HEK293 (cell line): ENCODE measurements around the gene NAV2.

Experiments used
- CTCF ChIA-PET: fragments of 350-600 bp; formaldehyde crosslinking; extraction: SDS; loops from one replicate; lab custom pipeline; 2021; ENCODE audit warnings: antibody characterized with exemption; lab: Yijun Ruan, JAX
- POLR2A ChIA-PET: fragments of 300-600 bp; formaldehyde crosslinking; extraction: SDS; loops from one replicate; lab custom pipeline; 2020; ENCODE audit warnings: antibody characterized with exemption, inconsistent platforms; lab: Yijun Ruan, JAX
- H3K27ac ChIP-seq: fragments of 200-500 bp; sonication (Bioruptor generic); 2 replicates; pipeline ENCODE4 v1.5.1; 2014; ENCODE audit warnings: low read depth, low read length, control low read depth, inconsistent platforms; ENCODE audit errors: extremely low read depth
- H3K36me3 ChIP-seq, 2 experiments: fragments of 200-500 bp in 1 of 2; sonication (Bioruptor generic) in 1 of 2; 1 replicate in 1 of 2; 2 replicates in 1 of 2; pipeline ENCODE4 v1.5.1; 2014 to 2017; ENCODE audit warnings: inconsistent platforms in 2 of 2, low read length in 2 of 2; ENCODE audit not compliant: control insufficient read depth in 2 of 2, insufficient read depth in 1 of 2
- H3K4me1 ChIP-seq: fragments of 200-500 bp; sonication (Bioruptor generic); 2 replicates; pipeline ENCODE4 v1.5.1; 2014; ENCODE audit warnings: mild to moderate bottlenecking, low read length, inconsistent platforms; ENCODE audit not compliant: control insufficient read depth, insufficient read depth
- H3K4me3 ChIP-seq: 2 replicates; pipeline ENCODE4 v1.5.1; 2011; ENCODE audit warnings: low read depth, mild to moderate bottlenecking, control low read depth, low read length, moderate library complexity
- H3K9me3 ChIP-seq: fragments of 200-500 bp; sonication (Bioruptor generic); 2 replicates; pipeline ENCODE4 v1.5.1; 2014; ENCODE audit warnings: low read depth, low read length, inconsistent platforms; ENCODE audit not compliant: control insufficient read depth, insufficient read depth
- HOXD13 ChIP-seq: sonication (generic); formaldehyde crosslinking; IDR thresholded peaks from 2 replicates; pipeline ENCODE4 v1.8.0; 2022; ENCODE audit warnings: missing genetic modification reagents, borderline replicate concordance
- KLF8 ChIP-seq: fragments of 450-650 bp; formaldehyde crosslinking; IDR thresholded peaks from 2 replicates; pipeline ENCODE4 v1.5.1; 2016; ENCODE audit warnings: missing biosample characterization, missing genetic modification characterization
- TRIM28 ChIP-seq: IDR thresholded peaks from 2 replicates; pipeline ENCODE4 v1.6.1; 2011; ENCODE audit warnings: low read length, control low read depth, borderline replicate concordance
- ZBTB21 ChIP-seq: fragments of 450-650 bp; formaldehyde crosslinking; IDR thresholded peaks from 2 replicates; pipeline ENCODE4 v1.5.1; 2017; ENCODE audit warnings: missing biosample characterization, missing genetic modification characterization
- ZNF121 ChIP-seq: fragments of 450-650 bp; formaldehyde crosslinking; IDR thresholded peaks from 2 replicates; pipeline ENCODE4 v1.5.1; 2016; ENCODE audit warnings: missing biosample characterization, missing genetic modification characterization
- ZNF132 ChIP-seq: fragments of 450-650 bp; formaldehyde crosslinking; IDR thresholded peaks from 2 replicates; pipeline ENCODE4 v1.5.1; 2017; ENCODE audit warnings: missing biosample characterization, missing genetic modification characterization, borderline replicate concordance
- ZNF155 ChIP-seq: fragments of 450-650 bp; formaldehyde crosslinking; IDR thresholded peaks from 2 replicates; pipeline ENCODE4 v1.5.1; 2016; ENCODE audit warnings: missing biosample characterization, missing genetic modification characterization
- ZNF184 ChIP-seq: fragments of 450-650 bp; IDR thresholded peaks from 2 replicates; pipeline ENCODE4 v1.5.1; 2018; ENCODE audit warnings: missing biosample characterization, mild to moderate bottlenecking, missing genetic modification characterization
- ZNF24 ChIP-seq: fragments of 450-650 bp; formaldehyde crosslinking; IDR thresholded peaks from 2 replicates; pipeline ENCODE4 v1.5.1; 2016; ENCODE audit warnings: missing biosample characterization, missing genetic modification characterization
- ZNF302 ChIP-seq: fragments of 450-650 bp; formaldehyde crosslinking; IDR thresholded peaks from 2 replicates; pipeline ENCODE4 v1.5.1; 2016; ENCODE audit warnings: missing biosample characterization, missing genetic modification characterization, low read depth
- ZNF391 ChIP-seq: fragments of 450-650 bp; formaldehyde crosslinking; IDR thresholded peaks from 2 replicates; pipeline ENCODE4 v1.5.1; 2016; ENCODE audit warnings: low read depth, missing biosample characterization, missing genetic modification characterization, borderline replicate concordance
- ZNF624 ChIP-seq: fragments of 450-650 bp; formaldehyde crosslinking; IDR thresholded peaks from 2 replicates; pipeline ENCODE4 v1.5.1; 2017; ENCODE audit warnings: missing biosample characterization, missing genetic modification characterization
- ZSCAN23 ChIP-seq: fragments of 450-650 bp; formaldehyde crosslinking; IDR thresholded peaks from 2 replicates; pipeline ENCODE4 v1.5.1; 2016; ENCODE audit warnings: missing biosample characterization, missing genetic modification characterization
- TF ChIP-seq, protein P1 (sequence below): fragments of 450-650 bp; formaldehyde crosslinking; conservative IDR thresholded peaks from 2 replicates; pipeline ENCODE4 v1.5.1; 2016; ENCODE audit warnings: low read depth, missing biosample characterization, missing genetic modification characterization
- TF ChIP-seq, protein P2 (sequence below): fragments of 450-650 bp; formaldehyde crosslinking; IDR thresholded peaks from 2 replicates; pipeline ENCODE4 v1.5.1; 2016; ENCODE audit warnings: missing biosample characterization, missing genetic modification characterization
- TF ChIP-seq, protein P3 (sequence below): fragments of 450-650 bp; formaldehyde crosslinking; IDR thresholded peaks from 2 replicates; pipeline ENCODE4 v1.5.1; 2016; ENCODE audit warnings: missing biosample characterization, missing genetic modification characterization
- TF ChIP-seq, protein P4 (sequence below): fragments of 450-650 bp; formaldehyde crosslinking; IDR thresholded peaks from 2 replicates; pipeline ENCODE4 v1.5.1; 2017; ENCODE audit warnings: missing biosample characterization, missing genetic modification characterization

The NAV2 gene

DNA sequence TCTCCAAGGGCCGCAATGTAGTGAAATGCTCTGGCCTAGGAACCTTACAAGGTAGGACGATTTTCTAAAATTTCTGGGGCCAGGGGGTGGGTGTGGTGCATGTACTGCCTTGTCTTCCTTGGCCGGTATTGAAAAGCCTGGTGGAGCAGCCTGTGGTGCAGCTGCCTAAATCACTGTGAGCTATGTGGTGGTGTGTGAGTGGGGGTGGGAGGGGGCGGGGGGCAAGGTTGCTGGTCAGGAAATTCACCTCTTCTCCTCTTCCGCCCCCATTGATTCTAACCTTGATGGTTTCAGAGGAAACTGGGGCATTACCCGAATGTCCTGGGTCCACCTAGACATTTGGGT, 310.4 kb downstream of the NAV2 start (continued):
- no peak for TF ChIP-seq ZNF132 (tag by site-specific recombination)

DNA sequence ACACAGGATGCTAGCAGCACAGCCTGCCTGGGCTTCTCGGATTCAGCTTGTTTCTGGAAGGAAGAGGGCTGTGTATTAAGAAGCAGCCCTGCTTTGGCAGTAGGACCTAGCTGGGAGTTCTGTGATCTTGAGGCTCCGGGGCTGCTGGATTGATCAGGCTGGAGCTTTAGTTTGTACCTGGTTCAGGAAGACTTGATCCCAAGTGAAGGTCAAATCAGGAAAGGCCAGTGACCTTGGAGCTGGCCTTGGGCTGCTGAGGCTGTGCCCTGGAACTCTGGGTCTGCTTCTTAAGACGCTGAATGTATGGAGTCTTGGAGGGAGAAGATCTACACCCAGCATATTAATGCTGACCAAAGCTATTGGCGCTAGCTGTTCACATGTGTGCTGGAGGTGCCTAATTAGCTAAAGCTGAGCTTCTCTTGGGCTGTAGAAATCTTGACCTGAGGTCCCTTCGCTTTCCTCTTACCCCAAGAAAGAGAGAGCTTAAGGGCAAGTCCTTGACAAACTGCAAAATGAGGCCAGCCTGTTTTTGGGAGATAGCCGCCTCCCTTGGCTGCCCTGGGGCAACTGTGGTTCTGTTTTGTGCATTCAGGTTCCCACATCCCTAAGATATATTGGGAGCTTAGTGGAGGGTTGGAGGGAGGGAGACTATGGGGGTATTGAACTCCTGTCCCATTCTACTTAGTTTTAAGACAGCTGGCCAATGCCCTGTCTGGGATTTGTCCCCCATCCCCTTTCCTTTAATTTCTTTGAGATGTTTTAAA, 311.7 kb downstream of the NAV2 start:
- ChIA-PET POLR2A (no interaction called here), CTCF (interaction anchor here (0.6 to 2.1 kb wide), 9 partner anchors 9 to 121 kb away, joined by 3 to 8 read pairs (median 3); no protein-coding TSS in a partner anchor)
- Histone ChIP-seq H3K9me3 (no peaks in the 10 kb centered on the region), H3K27ac (no peak overlapping the region; the same call in 1 of the 2 replicates), H3K4me3 (peak overlapping the region; percentile 2; the same call in 1 of the 2 replicates), H3K36me3 (no peaks in the 10 kb centered on the region), H3K4me1 (peaks cover 22% of the 10 kb centered on the region)
- TF ChIP-seq HOXD13 = no peak
- TF ChIP-seq, protein P1, sequence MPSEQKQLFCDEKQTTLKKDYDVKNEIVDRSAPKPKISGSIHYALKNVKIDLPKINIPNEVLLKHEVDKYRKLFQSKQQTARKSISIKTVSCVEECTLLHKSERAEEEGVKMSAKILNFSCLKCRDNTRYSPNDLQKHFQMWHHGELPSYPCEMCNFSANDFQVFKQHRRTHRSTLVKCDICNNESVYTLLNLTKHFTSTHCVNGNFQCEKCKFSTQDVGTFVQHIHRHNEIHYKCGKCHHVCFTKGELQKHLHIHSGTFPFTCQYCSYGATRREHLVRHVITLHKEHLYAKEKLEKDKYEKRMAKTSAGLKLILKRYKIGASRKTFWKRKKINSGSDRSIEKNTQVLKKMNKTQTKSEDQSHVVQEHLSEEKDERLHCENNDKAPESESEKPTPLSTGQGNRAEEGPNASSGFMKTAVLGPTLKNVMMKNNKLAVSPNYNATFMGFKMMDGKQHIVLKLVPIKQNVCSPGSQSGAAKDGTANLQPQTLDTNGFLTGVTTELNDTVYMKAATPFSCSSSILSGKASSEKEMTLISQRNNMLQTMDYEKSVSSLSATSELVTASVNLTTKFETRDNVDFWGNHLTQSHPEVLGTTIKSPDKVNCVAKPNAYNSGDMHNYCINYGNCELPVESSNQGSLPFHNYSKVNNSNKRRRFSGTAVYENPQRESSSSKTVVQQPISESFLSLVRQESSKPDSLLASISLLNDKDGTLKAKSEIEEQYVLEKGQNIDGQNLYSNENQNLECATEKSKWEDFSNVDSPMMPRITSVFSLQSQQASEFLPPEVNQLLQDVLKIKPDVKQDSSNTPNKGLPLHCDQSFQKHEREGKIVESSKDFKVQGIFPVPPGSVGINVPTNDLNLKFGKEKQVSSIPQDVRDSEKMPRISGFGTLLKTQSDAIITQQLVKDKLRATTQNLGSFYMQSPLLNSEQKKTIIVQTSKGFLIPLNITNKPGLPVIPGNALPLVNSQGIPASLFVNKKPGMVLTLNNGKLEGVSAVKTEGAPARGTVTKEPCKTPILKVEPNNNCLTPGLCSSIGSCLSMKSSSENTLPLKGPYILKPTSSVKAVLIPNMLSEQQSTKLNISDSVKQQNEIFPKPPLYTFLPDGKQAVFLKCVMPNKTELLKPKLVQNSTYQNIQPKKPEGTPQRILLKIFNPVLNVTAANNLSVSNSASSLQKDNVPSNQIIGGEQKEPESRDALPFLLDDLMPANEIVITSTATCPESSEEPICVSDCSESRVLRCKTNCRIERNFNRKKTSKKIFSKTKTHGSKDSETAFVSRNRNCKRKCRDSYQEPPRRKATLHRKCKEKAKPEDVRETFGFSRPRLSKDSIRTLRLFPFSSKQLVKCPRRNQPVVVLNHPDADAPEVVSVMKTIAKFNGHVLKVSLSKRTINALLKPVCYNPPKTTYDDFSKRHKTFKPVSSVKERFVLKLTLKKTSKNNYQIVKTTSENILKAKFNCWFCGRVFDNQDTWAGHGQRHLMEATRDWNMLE = no peak
- no peak for TF ChIP-seq ZNF155 (tag by site-specific recombination)
- TF ChIP-seq ZNF391 = no peak
- no peak for TF ChIP-seq TRIM28
- no peak for TF ChIP-seq ZSCAN23
- no peak for TF ChIP-seq ZNF184 (tag by site-specific recombination)
- TF ChIP-seq KLF8 (tag by site-specific recombination) = no peak
- no peak for TF ChIP-seq ZNF624 (tag by site-specific recombination)
- TF ChIP-seq, protein P2, sequence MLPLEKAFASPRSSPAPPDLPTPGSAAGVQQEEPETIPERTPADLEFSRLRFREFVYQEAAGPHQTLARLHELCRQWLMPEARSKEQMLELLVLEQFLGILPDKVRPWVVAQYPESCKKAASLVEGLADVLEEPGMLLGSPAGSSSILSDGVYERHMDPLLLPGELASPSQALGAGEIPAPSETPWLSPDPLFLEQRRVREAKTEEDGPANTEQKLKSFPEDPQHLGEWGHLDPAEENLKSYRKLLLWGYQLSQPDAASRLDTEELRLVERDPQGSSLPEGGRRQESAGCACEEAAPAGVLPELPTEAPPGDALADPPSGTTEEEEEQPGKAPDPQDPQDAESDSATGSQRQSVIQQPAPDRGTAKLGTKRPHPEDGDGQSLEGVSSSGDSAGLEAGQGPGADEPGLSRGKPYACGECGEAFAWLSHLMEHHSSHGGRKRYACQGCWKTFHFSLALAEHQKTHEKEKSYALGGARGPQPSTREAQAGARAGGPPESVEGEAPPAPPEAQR (tag by site-specific recombination) = no peak
- no peak for TF ChIP-seq ZNF302 (tag by site-specific recombination)
- no peak for TF ChIP-seq ZNF24 (tag by site-specific recombination)
- TF ChIP-seq, protein P3, sequence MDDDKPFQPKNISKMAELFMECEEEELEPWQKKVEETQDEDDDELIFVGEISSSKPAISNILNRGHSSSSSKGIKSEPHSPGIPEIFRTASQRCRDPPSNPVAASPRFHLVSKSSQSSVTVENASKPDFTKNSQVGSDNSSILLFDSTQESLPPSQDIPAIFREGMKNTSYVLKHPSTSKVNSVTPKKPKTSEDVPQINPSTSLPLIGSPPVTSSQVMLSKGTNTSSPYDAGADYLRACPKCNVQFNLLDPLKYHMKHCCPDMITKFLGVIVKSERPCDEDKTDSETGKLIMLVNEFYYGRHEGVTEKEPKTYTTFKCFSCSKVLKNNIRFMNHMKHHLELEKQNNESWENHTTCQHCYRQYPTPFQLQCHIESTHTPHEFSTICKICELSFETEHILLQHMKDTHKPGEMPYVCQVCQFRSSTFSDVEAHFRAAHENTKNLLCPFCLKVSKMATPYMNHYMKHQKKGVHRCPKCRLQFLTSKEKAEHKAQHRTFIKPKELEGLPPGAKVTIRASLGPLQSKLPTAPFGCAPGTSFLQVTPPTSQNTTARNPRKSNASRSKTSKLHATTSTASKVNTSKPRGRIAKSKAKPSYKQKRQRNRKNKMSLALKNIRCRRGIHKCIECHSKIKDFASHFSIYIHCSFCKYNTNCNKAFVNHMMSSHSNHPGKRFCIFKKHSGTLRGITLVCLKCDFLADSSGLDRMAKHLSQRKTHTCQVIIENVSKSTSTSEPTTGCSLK (tag by site-specific recombination) = no peak
- TF ChIP-seq, protein P4, sequence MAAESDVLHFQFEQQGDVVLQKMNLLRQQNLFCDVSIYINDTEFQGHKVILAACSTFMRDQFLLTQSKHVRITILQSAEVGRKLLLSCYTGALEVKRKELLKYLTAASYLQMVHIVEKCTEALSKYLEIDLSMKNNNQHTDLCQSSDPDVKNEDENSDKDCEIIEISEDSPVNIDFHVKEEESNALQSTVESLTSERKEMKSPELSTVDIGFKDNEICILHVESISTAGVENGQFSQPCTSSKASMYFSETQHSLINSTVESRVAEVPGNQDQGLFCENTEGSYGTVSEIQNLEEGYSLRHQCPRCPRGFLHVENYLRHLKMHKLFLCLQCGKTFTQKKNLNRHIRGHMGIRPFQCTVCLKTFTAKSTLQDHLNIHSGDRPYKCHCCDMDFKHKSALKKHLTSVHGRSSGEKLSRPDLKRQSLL = no peak
- TF ChIP-seq ZBTB21 (tag by site-specific recombination) = no peak
- no peak for TF ChIP-seq ZNF121
